ENCODE measurements around the gene ZHX3. TPM values are rescaled to one million over a fixed set of nuclear protein-coding genes. Genes with fewer than 3 reads are reported as not detected.

ZHX3 gene
- total RNA-seq, 2 donors from 2014 or later = 19.9 to 25.6 TPM

GRCh38 chr20:41304002-41304401, 13.5 kb downstream of the ZHX3 start:
- intact Hi-C loops (cut with DNase I) = no loop called here
- H3K9ac ChIP-seq (ENCODE audit: low read depth in 2 of 2, low read length in 2 of 2) = no peak overlapping the region

GRCh38 chr20:41300886-41301285, 16.6 kb downstream of the ZHX3 start:
- Histone ChIP-seq H3K4me3 (no peak overlapping the region), H3K9ac (ENCODE audit: low read depth in 2 of 2, low read length in 2 of 2) (no peak overlapping the region), H3K4me1 (no peaks in the 10 kb centered on the region), H3K36me3 (no peaks in the 10 kb centered on the region), H3K27me3 (no peaks in the 10 kb centered on the region), H3K9me3 (no peaks in the 10 kb centered on the region), H3K27ac (no peak overlapping the region)
- no peak for TF ChIP-seq CTCF (IDR thresholded peaks at IDR 0.05)
- intact Hi-C loops (cut with DNase I) = no loop called here
- DNase-seq = no peak

More at GRCh38 chr20:41304002-41304401, 13.5 kb downstream of the ZHX3 start:
- no peaks in the 10 kb centered on the region for H3K9me3 ChIP-seq
- TF ChIP-seq CTCF (IDR thresholded peaks at IDR 0.05) = no peak
- no peaks in the 10 kb centered on the region for H3K27me3 ChIP-seq
- H3K4me1 ChIP-seq = no peaks in the 10 kb centered on the region
- H3K36me3 ChIP-seq = no peaks in the 10 kb centered on the region
- H3K4me3 ChIP-seq = no peak overlapping the region
- no peak overlapping the region for H3K27ac ChIP-seq
- DNase-seq = no peak

GRCh38 chr20:41300383-41300782, 17.1 kb downstream of the ZHX3 start:
- Histone ChIP-seq H3K9me3 (no peaks in the 10 kb centered on the region), H3K27ac (no peak overlapping the region), H3K4me3 (no peak overlapping the region), H3K9ac (ENCODE audit: low read depth in 2 of 2, low read length in 2 of 2) (no peak overlapping the region), H3K4me1 (no peaks in the 10 kb centered on the region), H3K36me3 (no peaks in the 10 kb centered on the region), H3K27me3 (no peaks in the 10 kb centered on the region)
- intact Hi-C loops (cut with DNase I) = no loop called here
- no peak for TF ChIP-seq CTCF (IDR thresholded peaks at IDR 0.05)
- no peak for DNase-seq

DNA sequence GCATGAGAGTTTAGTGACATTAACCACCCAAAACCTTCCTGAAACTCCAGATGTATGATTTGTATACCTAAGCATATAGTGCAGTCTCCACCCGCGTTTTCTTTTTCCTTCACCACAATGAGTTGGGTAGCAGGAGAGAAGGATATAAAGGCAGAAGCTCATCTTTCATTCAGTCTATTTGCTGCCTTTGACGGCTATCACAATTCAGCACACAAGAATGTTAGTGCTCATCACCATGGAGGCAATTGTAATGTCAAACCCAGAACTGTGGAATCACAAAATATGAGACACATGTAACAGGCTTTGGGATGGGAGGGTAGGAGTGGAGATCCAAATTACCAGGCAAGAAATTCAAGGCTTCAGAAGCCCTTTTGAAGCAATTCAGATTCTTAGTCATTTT, 17.6 kb downstream of the ZHX3 start:
- H3K4me1 ChIP-seq = no peaks in the 10 kb centered on the region
- TF ChIP-seq CTCF (IDR thresholded peaks at IDR 0.05) = no peak
- H3K27ac ChIP-seq = no peak overlapping the region
- no peaks in the 10 kb centered on the region for H3K36me3 ChIP-seq
- H3K4me3 ChIP-seq = no peak overlapping the region
- DNase-seq = no peak
- intact Hi-C loops (cut with DNase I) = no loop called here
- no peak overlapping the region for H3K9ac ChIP-seq (ENCODE audit: low read depth in 2 of 2, low read length in 2 of 2)
- no peaks in the 10 kb centered on the region for H3K9me3 ChIP-seq
- no peaks in the 10 kb centered on the region for H3K27me3 ChIP-seq

- Histone ChIP-seq H3K36me3 (no peaks in the 10 kb centered on the region), H3K9me3 (no peaks in the 10 kb centered on the region), H3K4me1 (no peaks in the 10 kb centered on the region), H3K27me3 (no peaks in the 10 kb centered on the region), H3K4me3 (no peak overlapping the region), H3K9ac (ENCODE audit: low read depth in 2 of 2, low read length in 2 of 2) (no peak overlapping the region), H3K27ac (no peak overlapping the region)
- intact Hi-C loops (cut with DNase I) = no loop called here
- DNase-seq = no peak
- no peak for TF ChIP-seq CTCF (IDR thresholded peaks at IDR 0.05)
Observed at GRCh38 chr20:41293269-41294037, 24.1 kb downstream of the ZHX3 start.

Data from colonic mucosa (tissue), 4 donors.